Upper lobe of left lung (tissue), 4 donors: Measurements from ENCODE around the gene FZD7.

ENCODE experiments used
- CTCF ChIP-seq, 6 experiments: fragments of 450-650 bp in 4 of 6; fragments of 200-600 bp in 2 of 6; sonication (generic) in 2 of 6; IDR thresholded peaks; one replicate each; pipeline ENCODE4 v1.5.1; 2016 to 2019; ENCODE audit warnings: antibody characterized with exemption in 6 of 6
- POLR2A ChIP-seq, 4 donors: fragments of 450-650 bp; IDR thresholded peaks; one replicate each; pipeline ENCODE4 v1.5.1; 2016 to 2017; ENCODE audit warnings: antibody characterized with exemption in 4 of 4, mild to moderate bottlenecking in 2 of 4
- POLR2AphosphoS5 ChIP-seq, 2 donors: sonication (generic); formaldehyde crosslinking; IDR thresholded peaks; one replicate each; pipeline ENCODE4 v1.5.1; 2017; ENCODE audit warnings: antibody characterized with exemption in 2 of 2

GRCh38 chr2:202072226-202072625, 38.6 kb downstream of the FZD7 start:
- TF ChIP-seq POLR2A (IDR thresholded peaks at IDR 0.05), result no peak
- no peak for TF ChIP-seq CTCF (IDR thresholded peaks at IDR 0.05)
- TF ChIP-seq POLR2AphosphoS5 (IDR thresholded peaks at IDR 0.05), result no peak
